ENCODE data around the gene HMGB2. TPM values are rescaled to one million over a fixed set of nuclear protein-coding genes. Genes with fewer than 3 reads are reported as not detected.

HMGB2 gene
- total RNA-seq, 1 donor from 2014 or later = 98.4 TPM

GRCh38 chr4:173301518-173302201 lies 32.5 kb downstream of the HMGB2 start:
- DNase-seq (ENCODE audit: low spot score in 2 of 2, unreplicated experiment in 2 of 2) = no peak

GRCh38 chr4:173294444-173294843 lies 39.7 kb downstream of the HMGB2 start:
- Mint-ChIP-seq H3K27me3 (ENCODE audit: low read depth) (no peaks in the 10 kb centered on the region), H3K9me3 (no peaks in the 10 kb centered on the region), H3K27ac (no peak overlapping the region), H3K4me1 (peaks cover 8% of the 10 kb centered on the region), H3K36me3 (no peaks in the 10 kb centered on the region), H3K4me3 (no peak overlapping the region)
- no peak for TF ChIP-seq CTCF (IDR thresholded peaks at IDR 0.05; ENCODE audit: unreplicated experiment)
- no peak for DNase-seq (ENCODE audit: low spot score in 2 of 2, unreplicated experiment in 2 of 2)

More at GRCh38 chr4:173301518-173302201, 32.5 kb downstream of the HMGB2 start:
- Mint-ChIP-seq H3K36me3 (peaks cover 20% of the 10 kb centered on the region), H3K27me3 (ENCODE audit: low read depth) (no peaks in the 10 kb centered on the region), H3K9me3 (peaks cover 12% of the 10 kb centered on the region), H3K4me3 (no peak overlapping the region), H3K4me1 (peaks cover 19% of the 10 kb centered on the region), H3K27ac (peak overlapping the region; percentile 65)
- TF ChIP-seq CTCF (IDR thresholded peaks at IDR 0.05; ENCODE audit: unreplicated experiment) = peak; percentile 77

GRCh38 chr4:173293663-173294062 lies 40.5 kb downstream of the HMGB2 start:
- Mint-ChIP-seq H3K4me3 (no peak overlapping the region), H3K27ac (no peak overlapping the region), H3K36me3 (no peaks in the 10 kb centered on the region), H3K9me3 (no peaks in the 10 kb centered on the region), H3K27me3 (ENCODE audit: low read depth) (no peaks in the 10 kb centered on the region), H3K4me1 (peaks cover 11% of the 10 kb centered on the region)
- no peak for TF ChIP-seq CTCF (IDR thresholded peaks at IDR 0.05; ENCODE audit: unreplicated experiment)
- DNase-seq (ENCODE audit: low spot score in 2 of 2, unreplicated experiment in 2 of 2) = no peak

- DNase-seq (ENCODE audit: low spot score in 2 of 2, unreplicated experiment in 2 of 2) = no peak
- no peak for TF ChIP-seq CTCF (IDR thresholded peaks at IDR 0.05; ENCODE audit: unreplicated experiment)
- peaks cover 4% of the 10 kb centered on the region for H3K9me3 Mint-ChIP-seq
- H3K4me3 Mint-ChIP-seq = no peak overlapping the region
- peaks cover 14% of the 10 kb centered on the region for H3K4me1 Mint-ChIP-seq
- no peak overlapping the region for H3K27ac Mint-ChIP-seq
- H3K36me3 Mint-ChIP-seq = peaks cover 10% of the 10 kb centered on the region
- H3K27me3 Mint-ChIP-seq (ENCODE audit: low read depth) = no peaks in the 10 kb centered on the region
These were observed 42.3 kb downstream of the HMGB2 start for GRCh38 chr4:173291899-173292298.

GRCh38 chr4:173289353-173289727 lies 44.8 kb downstream of the HMGB2 start:
- H3K27ac Mint-ChIP-seq = peak overlapping the region; percentile 66
- H3K9me3 Mint-ChIP-seq = peaks cover 25% of the 10 kb centered on the region
- no peaks in the 10 kb centered on the region for H3K27me3 Mint-ChIP-seq (ENCODE audit: low read depth)
- DNase-seq (ENCODE audit: low spot score in 2 of 2, unreplicated experiment in 2 of 2) = no peak
- peaks cover 26% of the 10 kb centered on the region for H3K36me3 Mint-ChIP-seq
- H3K4me1 Mint-ChIP-seq = peaks cover 14% of the 10 kb centered on the region
- H3K4me3 Mint-ChIP-seq = peak overlapping the region; percentile 50
- no peak for TF ChIP-seq CTCF (IDR thresholded peaks at IDR 0.05; ENCODE audit: unreplicated experiment)

Measured in mesothelial cell of epicardium (in vitro differentiated cells).